ENCODE results near the gene SAPCD2.

The SAPCD2 gene

DNA sequence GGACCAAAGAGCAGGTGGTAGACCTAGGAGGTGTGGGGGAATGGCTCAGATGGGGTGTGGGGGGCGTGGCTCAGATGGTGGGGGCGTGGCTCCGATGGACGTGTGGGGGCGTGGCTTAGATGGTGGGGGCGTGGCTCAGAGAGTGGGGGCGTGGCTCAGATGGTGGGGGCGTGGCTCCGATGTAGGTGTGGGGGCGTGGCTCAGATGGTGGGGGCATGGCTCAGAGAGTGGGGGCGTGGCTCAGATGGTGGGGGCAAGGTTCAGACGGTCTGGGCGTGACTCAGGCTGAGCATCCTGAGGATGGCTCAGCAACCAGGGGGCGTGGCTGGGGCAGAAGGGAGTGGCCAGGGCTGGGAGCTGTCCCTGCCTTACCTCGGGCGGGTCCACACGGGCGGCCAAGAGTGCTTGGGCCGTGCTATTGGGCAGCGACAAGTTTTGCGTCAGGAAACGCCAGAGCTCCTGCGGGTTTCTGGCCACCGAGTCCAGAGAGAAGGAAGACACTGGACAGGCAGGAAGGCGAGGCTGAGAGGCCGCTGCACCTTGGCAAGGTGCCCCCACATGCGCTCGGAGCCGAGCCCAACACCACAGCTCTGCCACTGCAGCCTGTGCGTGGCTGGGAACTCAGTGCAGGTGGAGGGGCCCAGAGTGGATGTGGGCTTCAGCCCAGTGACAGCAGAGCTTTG lies 48.2 kb downstream of the SAPCD2 start:
- DNase-seq (ENCODE audit: insufficient read length, low spot score): no peak
- TF ChIP-seq, protein P1, sequence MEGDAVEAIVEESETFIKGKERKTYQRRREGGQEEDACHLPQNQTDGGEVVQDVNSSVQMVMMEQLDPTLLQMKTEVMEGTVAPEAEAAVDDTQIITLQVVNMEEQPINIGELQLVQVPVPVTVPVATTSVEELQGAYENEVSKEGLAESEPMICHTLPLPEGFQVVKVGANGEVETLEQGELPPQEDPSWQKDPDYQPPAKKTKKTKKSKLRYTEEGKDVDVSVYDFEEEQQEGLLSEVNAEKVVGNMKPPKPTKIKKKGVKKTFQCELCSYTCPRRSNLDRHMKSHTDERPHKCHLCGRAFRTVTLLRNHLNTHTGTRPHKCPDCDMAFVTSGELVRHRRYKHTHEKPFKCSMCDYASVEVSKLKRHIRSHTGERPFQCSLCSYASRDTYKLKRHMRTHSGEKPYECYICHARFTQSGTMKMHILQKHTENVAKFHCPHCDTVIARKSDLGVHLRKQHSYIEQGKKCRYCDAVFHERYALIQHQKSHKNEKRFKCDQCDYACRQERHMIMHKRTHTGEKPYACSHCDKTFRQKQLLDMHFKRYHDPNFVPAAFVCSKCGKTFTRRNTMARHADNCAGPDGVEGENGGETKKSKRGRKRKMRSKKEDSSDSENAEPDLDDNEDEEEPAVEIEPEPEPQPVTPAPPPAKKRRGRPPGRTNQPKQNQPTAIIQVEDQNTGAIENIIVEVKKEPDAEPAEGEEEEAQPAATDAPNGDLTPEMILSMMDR (IDR thresholded peaks at IDR 0.05; ENCODE audit: insufficient read depth, missing control alignments): no peak
- no peak for FAIRE-seq

DNA sequence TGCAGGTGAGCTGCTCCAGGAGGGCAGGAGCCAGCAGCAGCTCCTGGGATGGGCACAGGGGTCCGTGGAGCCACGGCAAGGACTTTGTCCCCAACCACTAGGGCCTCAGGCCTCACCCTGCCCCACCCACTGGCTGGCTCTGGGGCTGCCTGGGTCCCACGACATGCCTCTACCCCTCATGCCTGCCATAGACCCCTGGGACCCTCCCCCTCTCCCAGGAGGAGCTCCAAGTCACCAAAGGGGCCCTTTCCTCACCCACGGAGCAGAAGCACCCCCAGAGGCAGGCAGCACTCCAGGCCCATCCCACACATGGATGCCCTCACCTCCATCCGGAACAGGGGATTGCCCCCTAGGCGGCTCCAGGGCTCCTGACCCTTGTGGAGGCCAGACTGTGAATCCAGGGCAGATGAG lies 48.8 kb downstream of the SAPCD2 start:
- no peak for DNase-seq (ENCODE audit: insufficient read length, low spot score)
- TF ChIP-seq, protein P1 (IDR thresholded peaks at IDR 0.05; ENCODE audit: insufficient read depth, missing control alignments): no peak
- no peak for FAIRE-seq

DNA sequence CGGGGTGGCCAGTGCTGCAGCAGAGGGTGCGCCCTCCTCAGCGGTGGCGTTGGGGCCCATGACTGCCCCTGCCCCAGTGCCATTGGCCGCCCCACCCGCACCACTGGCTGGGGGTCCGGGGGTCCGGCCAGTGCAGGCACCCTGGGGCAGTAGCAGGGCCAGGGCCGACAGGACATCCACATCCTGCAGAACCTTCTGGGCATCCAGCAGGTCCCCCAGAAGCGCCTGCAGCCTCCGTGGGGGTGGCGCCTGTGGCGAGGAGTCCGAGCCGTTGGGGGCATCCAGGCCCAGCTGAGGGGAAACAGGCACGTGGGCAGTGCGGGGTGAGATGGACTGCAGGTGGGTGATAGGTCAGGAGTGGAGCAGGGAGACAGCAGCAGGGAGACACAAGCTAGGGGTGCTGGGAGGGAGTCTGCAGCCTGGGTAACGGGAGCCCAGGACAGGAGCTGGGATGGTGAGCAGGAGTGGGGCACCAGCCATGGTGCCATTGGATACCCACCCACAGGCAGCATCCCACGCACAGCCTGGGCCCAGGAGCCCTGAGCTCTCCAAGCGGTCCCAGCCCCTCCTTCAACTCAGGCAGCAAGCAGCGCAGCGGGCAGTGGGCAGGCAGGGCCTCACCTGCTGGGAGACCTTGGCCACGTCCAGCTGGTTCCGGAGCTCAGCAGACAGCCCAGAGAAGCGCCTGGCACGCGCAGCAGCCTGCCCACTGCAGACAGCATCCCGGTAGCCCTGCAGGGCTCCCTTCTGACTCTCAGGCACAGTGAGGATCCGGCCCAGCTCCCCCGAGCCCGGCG lies 49.4 kb downstream of the SAPCD2 start:
- FAIRE-seq (no peak), DNase-seq (ENCODE audit: insufficient read length, low spot score) (no peak)
- TF ChIP-seq, protein P1 (IDR thresholded peaks at IDR 0.05; ENCODE audit: insufficient read depth, missing control alignments): no peak

DNA sequence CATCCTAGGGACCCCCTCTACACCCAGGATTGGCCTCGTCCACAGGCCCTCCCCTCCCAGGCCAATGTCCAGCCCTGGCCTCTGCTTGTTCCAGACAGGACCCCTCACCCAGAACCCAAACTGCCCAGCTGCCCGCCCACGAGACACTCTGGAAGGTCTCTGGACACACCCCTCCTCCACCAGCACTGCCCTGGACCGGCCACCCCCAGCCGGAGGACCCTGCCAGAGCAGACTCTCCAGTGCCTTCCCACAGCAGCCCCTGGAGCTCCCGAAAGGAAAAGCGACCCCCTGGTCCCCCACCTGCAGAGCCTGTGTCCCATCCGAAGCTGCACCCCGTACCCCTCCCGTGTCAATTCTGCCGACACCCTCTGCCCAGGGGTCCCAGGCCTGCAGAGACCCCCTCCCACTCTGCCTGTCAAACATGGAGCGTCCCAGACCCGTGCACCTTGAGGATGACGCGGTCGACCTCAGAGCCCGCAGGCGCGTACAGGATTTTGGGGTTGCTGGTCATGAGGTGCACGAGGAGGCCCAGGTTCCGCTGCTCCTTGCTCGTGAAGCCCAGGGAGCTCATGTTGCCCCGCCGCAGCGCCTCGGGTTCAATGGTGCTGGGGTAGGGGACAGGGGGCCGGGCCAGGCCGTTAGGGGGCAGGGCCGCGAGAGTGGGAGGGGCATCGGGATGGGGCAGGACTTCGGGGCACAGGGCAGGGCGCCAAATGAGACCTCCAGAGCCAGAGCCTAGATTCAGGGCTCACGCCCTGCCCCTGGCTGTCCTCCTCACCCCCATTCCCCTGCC lies 50.3 kb downstream of the SAPCD2 start:
- TF ChIP-seq, protein P1 (IDR thresholded peaks at IDR 0.05; ENCODE audit: insufficient read depth, missing control alignments): no peak
- no peak for FAIRE-seq
- DNase-seq (ENCODE audit: insufficient read length, low spot score): no peak

DNA sequence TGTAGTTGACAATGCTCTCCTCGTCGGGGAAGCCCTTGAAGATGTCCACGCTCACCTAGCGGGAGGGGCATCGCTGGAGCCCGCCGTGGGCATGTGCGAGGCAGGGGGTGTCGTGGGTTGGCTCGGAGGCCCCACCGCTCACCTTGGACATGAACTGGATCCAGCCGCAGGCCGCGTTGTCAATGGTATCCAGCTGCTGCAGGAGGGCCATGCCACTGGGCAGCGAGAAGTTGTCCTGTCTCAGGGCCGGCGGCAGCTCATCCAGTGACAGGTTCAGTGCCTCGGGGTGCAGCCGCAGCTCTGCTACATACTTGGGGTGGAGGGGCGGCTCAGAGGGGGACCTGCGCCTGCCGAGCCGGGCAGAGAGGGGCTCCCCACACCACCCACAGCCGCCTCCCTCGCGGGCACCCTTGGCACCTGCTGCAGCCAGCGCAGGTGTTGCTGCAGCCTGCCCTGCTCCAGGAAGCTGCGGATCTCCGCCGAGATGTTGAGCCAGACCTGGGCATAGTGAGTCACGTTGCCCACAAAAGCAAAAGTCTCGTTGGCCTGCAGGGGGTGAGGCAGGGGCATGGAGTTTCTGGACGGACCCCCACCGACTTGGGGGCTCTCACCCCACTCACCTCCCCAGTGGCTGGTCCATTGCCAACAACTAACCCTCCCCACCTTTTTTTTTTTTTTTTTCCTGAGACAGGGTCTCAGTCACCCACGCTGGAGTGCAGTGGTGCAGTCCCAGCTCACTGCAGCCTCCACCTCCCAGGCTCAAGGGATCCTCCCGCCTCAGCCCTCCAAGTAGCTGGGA lies 51.4 kb downstream of the SAPCD2 start:
- no peak for FAIRE-seq
- no peak for DNase-seq (ENCODE audit: insufficient read length, low spot score)
- TF ChIP-seq, protein P1 (IDR thresholded peaks at IDR 0.05; ENCODE audit: insufficient read depth, missing control alignments): no peak

DNA sequence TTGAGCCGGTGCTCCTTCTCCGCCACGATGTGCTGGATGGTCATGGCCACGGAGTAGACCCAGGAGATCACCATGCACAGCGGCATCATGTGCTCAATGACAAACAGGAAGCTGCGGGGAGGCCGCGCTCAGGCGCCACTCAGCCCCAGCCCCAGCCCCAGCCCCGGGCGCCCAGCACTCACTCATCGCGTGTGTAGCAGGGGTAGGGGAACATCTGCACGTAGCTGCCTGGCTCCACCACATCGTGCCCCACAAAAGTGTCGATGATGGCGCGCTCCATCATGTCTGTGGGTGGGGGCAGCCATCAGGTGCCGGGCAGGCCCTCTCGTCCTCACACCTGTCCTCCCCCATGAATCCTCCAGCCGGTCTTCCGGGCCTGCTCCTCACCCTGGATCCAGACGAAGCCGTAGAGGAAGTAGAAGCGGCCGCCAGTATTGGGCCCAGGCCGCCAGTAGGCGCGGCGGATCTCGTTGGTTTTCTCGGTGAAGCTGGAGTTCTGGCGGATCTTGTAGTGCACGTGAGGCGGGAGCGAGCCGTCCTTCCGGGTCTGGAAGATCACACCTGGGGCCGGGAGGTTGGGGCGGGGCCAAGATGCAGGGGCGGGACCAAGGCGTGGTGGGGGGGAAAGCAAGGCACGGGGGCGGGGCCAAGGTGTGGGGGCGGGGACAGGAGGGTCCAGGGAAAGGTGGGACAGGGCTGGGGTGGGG lies 52.4 kb downstream of the SAPCD2 start:
- FAIRE-seq (no peak), DNase-seq (ENCODE audit: insufficient read length, low spot score) (no peak)
- TF ChIP-seq, protein P1 (IDR thresholded peaks at IDR 0.05; ENCODE audit: insufficient read depth, missing control alignments): no peak

Data from D721Med (cell line).